Activated CD4-positive, alpha-beta T cell treated with anti-CD3 and anti-CD28 coated beads, Interleukin-2, Interleukin-6, amounts not matched to agents 100 ng/mL and 50 ng/mL, durations not matched to agents 16 hours and 8 hours (primary cell): Measurements from ENCODE around the gene KRT15.

ENCODE experiments used
- DNase-seq: peaks from one replicate; pipeline ENCODE4 v3.0.0-alpha.2; 2020

Gene KRT15

DNA sequence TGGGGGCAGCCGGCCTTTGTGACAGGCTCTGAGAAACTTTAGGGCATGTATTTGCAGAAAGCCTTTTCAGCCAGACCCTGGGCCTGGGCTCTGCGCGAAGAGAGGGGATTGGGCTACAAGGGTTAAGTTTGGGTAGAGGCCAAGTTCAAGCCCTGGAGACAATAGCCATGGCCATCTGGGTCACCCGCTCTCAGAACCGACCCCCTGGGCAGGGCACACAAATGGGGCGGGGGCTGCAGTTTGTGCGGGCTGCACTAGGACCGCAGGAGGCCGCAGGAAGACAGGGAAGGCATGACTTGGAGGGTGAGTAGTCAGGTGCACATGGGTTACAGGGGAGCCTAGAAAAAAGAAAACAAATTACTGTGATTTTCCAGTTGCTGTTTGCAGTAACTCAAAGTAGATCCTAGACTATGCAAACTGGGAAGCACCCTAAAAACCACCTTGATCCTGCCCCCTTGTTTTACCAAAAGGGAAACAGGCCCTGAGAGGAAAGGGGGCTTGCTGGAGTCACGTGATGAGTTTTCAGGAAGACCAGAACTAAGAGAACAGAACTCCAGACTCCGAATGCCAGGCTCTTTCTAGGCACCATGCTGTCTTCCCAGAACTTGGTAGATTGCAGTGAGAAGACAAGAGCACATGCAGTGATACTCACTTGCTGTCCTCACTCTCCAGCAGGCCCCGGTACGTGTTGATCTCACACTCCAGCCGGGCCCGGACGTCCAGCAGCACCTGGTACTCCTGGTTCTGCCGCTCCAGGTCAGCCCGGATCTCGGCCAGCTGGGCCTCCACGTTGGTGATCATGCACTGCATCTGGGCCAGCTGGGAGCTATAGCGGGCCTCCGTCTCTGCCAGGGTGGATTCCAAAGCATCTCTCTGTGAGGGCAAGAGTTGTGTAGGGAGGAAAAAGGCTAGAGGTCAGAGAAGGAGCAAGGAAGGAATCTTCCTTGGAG, 41.5 kb downstream of the KRT15 start:
- DNase-seq: no peak

DNA sequence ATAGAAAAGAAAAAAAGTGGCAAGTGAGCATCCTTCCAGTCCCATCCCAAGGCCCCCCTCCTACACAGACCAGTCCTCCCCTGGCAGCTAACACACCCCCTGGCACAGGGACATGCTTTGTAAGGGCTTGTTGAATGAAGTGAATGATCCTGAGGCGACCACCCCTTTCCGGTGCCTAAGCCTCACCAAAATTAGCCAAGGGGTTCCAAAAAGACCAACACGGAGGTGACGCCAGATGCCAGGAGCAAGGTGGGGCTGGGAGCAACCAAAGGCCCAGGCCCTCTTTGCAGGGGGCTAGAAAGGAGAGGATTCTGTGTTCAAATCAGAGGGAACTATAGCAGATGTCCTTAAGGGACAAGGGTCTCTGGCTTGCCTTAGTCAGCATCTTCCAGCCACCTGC, 43.3 kb downstream of the KRT15 start:
- no peak for DNase-seq

DNA sequence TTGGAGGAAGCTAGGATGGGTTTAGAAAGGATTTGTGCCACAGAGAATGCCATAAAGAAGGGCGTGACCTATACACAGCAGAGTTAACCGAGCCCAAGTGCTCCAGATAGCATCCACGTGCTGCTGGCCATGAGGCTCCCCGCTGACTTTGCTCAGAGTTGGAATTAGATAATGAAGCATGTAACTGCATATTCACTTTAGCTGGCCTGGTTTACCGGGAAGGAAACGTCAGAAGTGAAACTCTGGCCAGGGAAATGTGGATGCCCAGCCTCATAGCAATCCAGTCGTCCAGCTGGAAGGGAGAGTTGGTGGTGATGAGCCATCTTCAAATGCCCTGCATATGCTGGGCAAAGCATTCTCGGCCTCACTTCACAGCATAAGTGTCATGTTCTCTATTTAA, 43.8 kb downstream of the KRT15 start:
- no peak for DNase-seq

DNA sequence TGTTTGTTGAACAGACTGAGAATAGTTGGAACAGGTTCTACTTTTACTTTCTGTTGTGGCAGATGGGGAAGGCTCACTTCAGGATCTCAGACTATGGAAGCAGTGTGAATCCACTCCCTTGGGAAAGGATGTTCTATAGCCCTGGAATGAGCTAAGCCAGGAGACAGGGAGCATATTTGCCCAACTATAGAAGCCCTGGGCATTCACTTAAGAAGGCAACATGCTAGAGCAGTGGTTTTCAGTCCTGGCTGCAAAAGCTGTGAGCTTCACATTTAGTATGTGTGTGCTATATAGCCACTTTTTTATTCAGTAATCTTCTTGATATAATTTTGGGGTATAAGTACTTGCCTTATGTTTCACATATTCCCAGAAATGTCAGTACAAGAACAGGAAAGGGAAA, 50.3 kb downstream of the KRT15 start:
- DNase-seq: no peak

DNA sequence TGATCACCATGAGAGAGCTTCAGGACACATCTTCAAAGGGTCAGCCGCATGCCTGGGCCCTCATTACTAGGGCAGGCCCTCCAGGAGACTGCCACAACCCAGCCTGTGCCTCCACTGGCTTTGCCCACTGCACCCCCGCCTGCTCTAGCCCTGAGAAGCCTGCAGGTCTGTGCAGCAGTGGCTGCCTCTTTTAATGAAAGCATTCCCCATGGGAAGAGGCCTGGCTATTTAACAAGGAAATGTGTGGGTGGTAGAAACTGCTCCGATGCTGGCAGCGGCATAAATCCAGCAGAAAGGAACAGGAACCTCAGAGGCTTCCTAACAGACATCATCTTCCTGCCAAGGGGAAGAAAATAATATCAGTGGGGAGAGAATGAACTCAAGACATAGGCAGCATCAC, 51.1 kb downstream of the KRT15 start:
- DNase-seq: no peak

DNA sequence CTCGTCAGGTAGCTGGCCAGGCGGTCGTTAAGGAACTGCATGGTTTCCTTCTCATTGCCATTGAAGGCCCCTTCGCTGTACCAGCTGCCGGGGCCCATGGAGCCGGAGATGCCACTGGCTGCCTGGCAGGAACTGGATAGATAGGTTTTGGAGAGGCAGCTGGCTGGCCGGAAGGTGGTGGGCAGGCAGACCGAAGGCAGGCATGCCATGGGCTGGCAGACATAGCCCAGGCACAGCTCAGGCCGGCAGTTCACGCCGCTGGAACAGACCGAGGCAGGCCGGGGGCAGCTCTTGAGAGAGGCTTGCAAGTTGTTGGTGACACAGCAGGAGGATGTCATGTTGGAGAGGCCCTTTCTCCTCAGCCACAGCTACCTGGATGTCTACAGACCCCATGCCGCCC, 51.7 kb downstream of the KRT15 start, which contains the start of gene KRT32:
TSS of gene KRT32 (minus strand) at position 399 of the 400 bp plus-strand sequence. CDS start at position 338, 61 bp downstream.
- no peak for DNase-seq

DNA sequence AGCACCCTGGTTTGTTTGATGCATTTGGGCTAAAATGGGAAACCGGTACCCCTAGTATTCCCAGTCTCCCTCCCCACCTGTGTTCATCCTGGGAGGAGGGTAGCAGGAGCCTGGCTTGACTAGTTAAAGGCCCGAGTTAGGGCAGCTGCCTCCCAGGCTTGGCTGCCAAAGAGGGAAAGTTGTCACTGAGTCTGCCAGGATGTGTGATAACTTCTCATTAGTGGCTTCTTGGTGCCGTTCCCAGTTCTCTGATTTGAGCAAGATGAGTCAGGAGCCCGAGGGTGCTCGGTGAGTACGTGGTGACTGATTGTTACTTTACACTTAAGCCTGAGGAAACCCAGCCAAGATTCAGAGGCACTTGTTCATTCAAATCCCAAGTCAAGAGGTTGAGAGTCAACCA, 54.0 kb downstream of the KRT15 start:
- no peak for DNase-seq

DNA sequence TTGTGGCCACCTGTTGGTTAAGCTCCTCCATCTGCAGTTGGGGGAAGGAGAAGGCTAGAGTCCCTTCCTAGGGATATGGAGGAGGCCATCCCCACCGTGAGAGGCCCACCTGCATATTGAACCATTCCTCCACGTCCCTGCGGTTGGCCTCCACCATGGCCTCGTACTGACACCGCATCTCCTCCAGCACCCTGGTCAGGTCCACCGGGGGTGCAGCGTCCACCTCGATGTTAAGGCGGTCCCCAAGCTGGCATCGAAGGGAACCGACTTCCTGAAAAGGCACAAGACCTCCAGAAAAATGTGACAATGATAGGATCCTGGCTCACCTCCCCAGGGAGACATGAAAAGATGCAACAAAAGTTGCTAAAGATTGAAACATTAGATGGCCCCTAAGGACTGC, 54.5 kb downstream of the KRT15 start:
- DNase-seq: no peak

DNA sequence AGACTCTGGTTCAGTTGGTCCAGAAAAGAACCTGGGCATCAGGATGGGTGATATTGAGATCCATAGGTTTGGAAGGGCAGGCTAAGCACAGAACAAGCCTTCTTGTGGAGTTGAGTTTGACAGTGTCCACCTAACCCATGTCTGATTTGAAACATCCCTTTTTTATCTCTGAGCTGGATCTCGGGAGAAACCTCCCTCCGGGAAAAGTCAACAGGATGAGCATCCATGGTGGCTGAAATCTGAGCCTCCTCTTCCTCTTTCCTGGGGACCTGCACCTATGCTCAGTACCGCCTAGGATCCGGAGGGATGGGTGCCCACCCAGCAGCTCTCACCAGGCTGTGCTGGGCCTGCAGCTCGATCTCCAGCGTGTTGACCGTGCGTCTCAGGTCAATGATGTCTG, 54.9 kb downstream of the KRT15 start:
- DNase-seq: no peak
